HL-60/S4 treated with retinoic acid at 250 ng/mL for 4 days and 3 days (cell line): ENCODE data around the gene TRIM65.

Experiments
- in situ Hi-C: fragments of 300-500 bp; cut with MboI; formaldehyde crosslinking; loops from 2 replicates; pipeline ENCODE4 v1.7.0; 2022; ENCODE audit warnings: low sequenced_read_pairs

Gene TRIM65, protein sequence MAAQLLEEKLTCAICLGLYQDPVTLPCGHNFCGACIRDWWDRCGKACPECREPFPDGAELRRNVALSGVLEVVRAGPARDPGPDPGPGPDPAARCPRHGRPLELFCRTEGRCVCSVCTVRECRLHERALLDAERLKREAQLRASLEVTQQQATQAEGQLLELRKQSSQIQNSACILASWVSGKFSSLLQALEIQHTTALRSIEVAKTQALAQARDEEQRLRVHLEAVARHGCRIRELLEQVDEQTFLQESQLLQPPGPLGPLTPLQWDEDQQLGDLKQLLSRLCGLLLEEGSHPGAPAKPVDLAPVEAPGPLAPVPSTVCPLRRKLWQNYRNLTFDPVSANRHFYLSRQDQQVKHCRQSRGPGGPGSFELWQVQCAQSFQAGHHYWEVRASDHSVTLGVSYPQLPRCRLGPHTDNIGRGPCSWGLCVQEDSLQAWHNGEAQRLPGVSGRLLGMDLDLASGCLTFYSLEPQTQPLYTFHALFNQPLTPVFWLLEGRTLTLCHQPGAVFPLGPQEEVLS

GRCh38 chr17:75896415-75897159 is at the start of gene TRIM65:
Gene TRIM65, minus strand, starts transcription at chr17:75896951. Its CDS starts 14 bp downstream, at chr17:75896937.
- in situ Hi-C loops: loop anchor here (25.0 kb wide), 1 partner anchor 109 kb away; the partner anchor contains the start of gene UNK

DNA sequence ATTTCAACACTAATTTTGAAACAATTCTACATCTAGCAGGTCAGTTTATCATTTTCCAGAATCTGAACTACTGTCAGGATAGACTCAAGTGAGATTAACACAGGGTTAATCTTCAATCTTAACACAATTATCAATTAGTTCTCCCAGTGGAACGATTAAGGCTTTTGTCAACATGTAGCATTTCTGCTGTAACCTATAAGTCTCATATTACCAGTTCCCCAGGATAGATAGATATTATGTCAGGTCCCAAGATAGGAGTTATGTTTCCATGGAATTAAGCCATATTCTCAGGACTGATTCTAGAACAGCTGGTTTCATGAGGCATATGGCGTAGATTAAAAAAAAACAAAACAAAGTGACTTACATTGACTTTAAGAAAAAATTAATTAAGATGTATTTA is 48.5 kb upstream of the TRIM65 start:
- in situ Hi-C loops: no loop called here

GRCh38 chr17:75943491-75943890 is 46.7 kb upstream of the TRIM65 start:
- in situ Hi-C loops: no loop called here

- in situ Hi-C loops: no loop called here
Observed at GRCh38 chr17:75942473-75942872, 45.7 kb upstream of the TRIM65 start.

DNA sequence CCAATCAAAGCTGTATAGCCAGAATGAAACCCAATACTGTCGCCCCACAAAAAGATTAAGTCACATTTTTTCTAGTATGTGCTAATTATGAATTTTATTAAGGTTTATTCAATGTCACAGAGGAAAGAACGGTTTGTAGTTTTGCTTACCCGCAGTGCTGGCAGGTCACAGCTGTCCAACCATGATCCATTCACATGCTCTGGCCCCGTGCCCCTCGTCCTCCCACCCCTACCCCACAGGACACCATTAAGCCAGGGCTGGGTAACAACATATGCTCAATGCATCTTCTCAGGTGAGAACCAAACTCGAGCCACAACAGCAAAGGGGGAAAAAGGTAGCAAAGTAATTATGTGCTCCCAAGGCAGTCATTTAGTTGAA is 44.7 kb upstream of the TRIM65 start:
- in situ Hi-C loops: no loop called here

- in situ Hi-C loops: no loop called here
Observed at GRCh38 chr17:75940727-75941441, 44.1 kb upstream of the TRIM65 start, which contains the start of gene FBF1. Gene FBF1, minus strand, starts transcription at chr17:75941042. Its CDS starts 2,893 bp downstream, at chr17:75938149.

DNA sequence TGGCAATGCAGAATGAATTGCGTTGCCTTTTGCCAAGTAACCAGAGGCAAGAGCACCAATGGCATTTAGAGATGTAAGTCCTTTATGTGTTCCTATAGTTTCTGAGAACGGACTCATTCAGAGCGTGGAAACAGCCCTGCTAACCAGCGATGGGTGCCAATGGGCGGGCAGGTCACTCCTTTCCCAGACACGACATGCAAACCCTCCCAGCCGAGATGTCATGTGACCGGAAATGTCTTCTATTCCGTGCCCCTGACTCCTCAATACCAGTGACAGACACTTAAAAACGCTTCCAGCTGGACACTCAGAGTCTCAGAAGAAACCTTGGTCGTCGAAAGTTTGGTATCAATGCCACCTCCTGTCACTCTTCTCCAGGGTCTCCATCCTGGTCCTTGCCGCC is 40.9 kb upstream of the TRIM65 start:
- in situ Hi-C loops: no loop called here

GRCh38 chr17:75933808-75934207 is 37.1 kb upstream of the TRIM65 start:
- in situ Hi-C loops: no loop called here

GRCh38 chr17:75932852-75933251 is 36.1 kb upstream of the TRIM65 start:
- in situ Hi-C loops: no loop called here

- in situ Hi-C loops: no loop called here
Observed at GRCh38 chr17:75931062-75931461, 34.3 kb upstream of the TRIM65 start.

DNA sequence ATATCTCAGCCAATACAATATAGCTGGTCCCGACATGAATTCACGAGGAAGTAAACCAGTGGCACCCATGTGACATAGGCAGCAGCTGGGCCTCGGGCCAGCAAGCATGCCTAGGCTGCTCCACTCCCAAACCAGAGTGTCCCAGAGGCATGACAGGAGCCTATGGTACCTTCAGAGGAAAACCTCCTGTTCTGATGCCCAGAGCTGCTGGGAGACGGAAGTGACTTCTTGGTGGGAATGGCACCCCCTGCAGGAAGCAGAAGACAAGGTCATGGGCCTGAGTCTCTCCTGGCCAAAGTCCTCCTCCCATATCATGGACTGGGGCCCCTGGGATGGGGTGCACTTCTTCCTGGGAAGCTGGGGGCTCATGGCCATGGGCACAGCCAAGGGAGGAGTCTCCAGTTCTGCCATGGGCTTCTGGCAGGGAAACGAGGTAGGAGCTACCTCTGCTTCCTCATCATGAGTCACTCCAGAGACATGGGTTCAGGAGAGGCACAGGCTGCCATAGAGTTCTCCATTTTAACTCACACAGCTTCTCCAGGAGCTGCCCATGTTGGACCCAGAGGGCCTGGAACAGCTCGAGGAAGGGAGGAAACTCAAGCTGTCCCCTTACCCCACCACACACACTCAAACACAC is 30.7 kb upstream of the TRIM65 start:
- in situ Hi-C loops: no loop called here

- in situ Hi-C loops: no loop called here
Observed at GRCh38 chr17:75926456-75926855, 29.7 kb upstream of the TRIM65 start.

DNA sequence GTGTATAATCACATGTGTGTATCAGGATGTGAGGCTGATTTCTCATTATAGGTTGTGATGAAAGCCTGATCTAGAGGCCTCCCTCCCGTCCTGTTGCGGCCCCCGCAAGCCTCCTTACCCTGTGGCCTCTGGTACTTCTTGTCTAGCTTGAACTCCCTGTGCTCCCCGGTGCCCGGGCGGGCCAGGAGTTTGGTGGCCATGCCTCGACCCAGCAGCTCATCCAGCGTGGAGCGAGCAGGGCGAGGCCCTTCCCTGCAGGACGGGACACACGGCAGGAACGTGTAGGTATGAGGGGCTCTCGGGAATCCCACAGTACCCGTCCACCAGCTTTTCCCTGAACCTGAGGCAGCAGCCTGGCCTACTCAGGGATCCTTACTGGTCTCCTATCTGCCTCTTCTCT is 29.2 kb upstream of the TRIM65 start:
- in situ Hi-C loops: no loop called here

- in situ Hi-C loops: no loop called here
Observed at GRCh38 chr17:75925103-75925502, 28.4 kb upstream of the TRIM65 start.

GRCh38 chr17:75922963-75923874 is 26.5 kb upstream of the TRIM65 start:
- in situ Hi-C loops: loop anchor here (25.0 kb wide), 1 partner anchor 364 kb away; no protein-coding TSS in a partner anchor

GRCh38 chr17:75922173-75922961 is 25.6 kb upstream of the TRIM65 start:
- in situ Hi-C loops: loop anchor here (25.0 kb wide), 1 partner anchor 365 kb away; no protein-coding TSS in a partner anchor

DNA sequence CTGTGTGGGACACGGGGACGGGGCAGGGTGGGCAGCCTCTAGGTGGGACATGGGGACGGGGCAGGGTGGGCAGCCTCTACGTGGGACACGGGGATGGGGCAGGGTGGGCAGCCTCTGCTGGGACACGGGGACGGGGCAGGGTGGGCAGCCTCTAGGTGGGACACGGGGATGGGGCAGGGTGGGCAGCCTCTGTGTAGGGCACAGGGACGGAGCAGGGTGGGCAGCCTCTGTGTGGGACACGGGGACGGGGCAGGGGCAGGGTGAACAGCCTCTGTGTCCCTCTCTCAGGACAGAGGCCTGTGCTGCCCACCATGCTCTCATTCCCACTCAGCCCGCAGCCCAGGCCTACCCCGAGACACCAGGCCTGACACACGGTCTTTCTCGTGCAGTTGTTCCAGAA is 24.8 kb upstream of the TRIM65 start:
- in situ Hi-C loops: loop anchor here (25.0 kb wide), 1 partner anchor 366 kb away; no protein-coding TSS in a partner anchor

DNA sequence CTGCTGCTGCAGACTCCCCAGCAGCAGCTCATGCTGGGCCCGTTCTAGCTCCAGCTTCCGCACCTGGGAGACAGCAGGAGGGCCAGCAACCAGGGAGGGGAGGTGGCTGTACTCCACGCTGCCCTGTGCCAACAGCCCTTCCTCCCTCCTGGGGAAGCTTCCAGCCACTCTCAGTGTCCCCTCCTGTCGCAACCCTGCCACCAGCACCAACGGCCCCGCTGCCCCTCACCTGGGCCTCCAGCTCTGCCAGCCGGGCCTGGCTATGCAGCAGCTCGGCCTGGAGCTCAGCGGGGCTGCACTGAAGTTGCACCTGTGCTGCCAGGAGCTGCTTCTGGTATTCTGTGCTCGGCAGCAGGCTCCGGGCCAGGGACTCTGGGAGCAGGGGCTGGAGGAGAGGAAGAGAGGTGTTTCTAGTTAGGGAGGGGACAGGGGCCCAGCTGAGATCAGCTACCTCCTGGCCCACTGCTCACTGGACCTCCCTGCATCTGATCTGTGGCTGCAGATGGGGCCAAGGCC is 23.4 kb upstream of the TRIM65 start:
- in situ Hi-C loops: loop anchor here (25.0 kb wide), 1 partner anchor 367 kb away; no protein-coding TSS in a partner anchor
